Spinal cord (tissue), 10 donors: Measurements from ENCODE around the gene HPGDS. TPM values are rescaled to one million over a fixed set of nuclear protein-coding genes. Genes with fewer than 3 reads are reported as not detected.
"Not testable (repeated sequence)": the region's sequence is repeated elsewhere in the genome, so short reads cannot be mapped to it uniquely, and the experiment has no call there.

ENCODE experiments used
- DNase-seq, 6 donors: peaks; one replicate each; pipeline versions ENCODE4 v3.0.0 to v3.0.0-alpha.2; 2013 to 2015; ENCODE audit warnings: low spot score in 6 of 6, low read depth in 4 of 6
- H3K27ac ChIP-seq: one replicate; pipeline ENCODE4 v1.5.1; 2013; ENCODE audit warnings: low read depth, low read length, control low read depth
- H3K27me3 ChIP-seq: one replicate; pipeline ENCODE4 v1.6.1; 2013; ENCODE audit warnings: low read length; ENCODE audit not compliant: control insufficient read depth, insufficient read depth
- H3K36me3 ChIP-seq: one replicate; pipeline ENCODE4 v1.6.1; 2013; ENCODE audit warnings: low read length; ENCODE audit not compliant: control insufficient read depth, insufficient read depth
- H3K4me1 ChIP-seq: one replicate; pipeline ENCODE4 v1.6.1; 2013; ENCODE audit warnings: low read length; ENCODE audit not compliant: control insufficient read depth, insufficient read depth
- H3K4me3 ChIP-seq: one replicate; pipeline ENCODE4 v1.5.1; 2013; ENCODE audit warnings: low read depth, low read length, control low read depth
- H3K9me3 ChIP-seq: one replicate; pipeline ENCODE4 v1.6.1; 2013; ENCODE audit warnings: low read length; ENCODE audit not compliant: control insufficient read depth, insufficient read depth
- WGBS: methylation state at CpG from one replicate; pipeline ENCODE4 v1.1.5; 2013; ENCODE audit warnings: missing lambda C conversion rate; ENCODE audit not compliant: insufficient coverage; 5-methylcytosine and 5-hydroxymethylcytosine counted together
- polyA plus RNA-seq, 2 donors: library from polyadenylated mRNA; unstranded; fragments of 120-200 nt; gene quantifications; one replicate each; pipeline ENCODE4 v1.2.1, GENCODE V29; 2013; ENCODE audit not compliant: insufficient read length in 2 of 2
- total RNA-seq, 2 donors: library from RNA; depleted of rRNA in 1 of 2; stranded (reverse); fragments of 120-200 nt in 1 of 2; fragments of >200 nt in 1 of 2; gene quantifications; one replicate each; pipeline versions ENCODE4 v1.2.3 to v1.2.4, GENCODE V29; 2013 to 2014
- donor health status: healthy.

The HPGDS gene
- total and polyA plus RNA-seq, 4 donors: 6.9 to 9.2 (median 7.0) TPM

- no CpG with 5 or more reads among the region's 1 CpG for WGBS
- H3K27me3 ChIP-seq: no peaks in the 10 kb centered on the region
- H3K36me3 ChIP-seq: no peaks in the 10 kb centered on the region
- no peak overlapping the region for H3K27ac ChIP-seq
- H3K9me3 ChIP-seq: no peaks in the 10 kb centered on the region
- no peak for DNase-seq
- no peaks in the 10 kb centered on the region for H3K4me1 ChIP-seq
- no peak overlapping the region for H3K4me3 ChIP-seq
Measured at GRCh38 chr4:94349193-94349592, 6.6 kb upstream of the HPGDS start.

GRCh38 chr4:94348666-94349065 is 6.0 kb upstream of the HPGDS start:
- no peaks in the 10 kb centered on the region for H3K36me3 ChIP-seq
- H3K9me3 ChIP-seq: no peaks in the 10 kb centered on the region
- H3K4me1 ChIP-seq: no peaks in the 10 kb centered on the region
- no CpG with 5 or more reads among the region's 3 CpGs for WGBS
- no peak for DNase-seq
- H3K4me3 ChIP-seq: no peak overlapping the region
- no peaks in the 10 kb centered on the region for H3K27me3 ChIP-seq
- no peak overlapping the region for H3K27ac ChIP-seq

DNA sequence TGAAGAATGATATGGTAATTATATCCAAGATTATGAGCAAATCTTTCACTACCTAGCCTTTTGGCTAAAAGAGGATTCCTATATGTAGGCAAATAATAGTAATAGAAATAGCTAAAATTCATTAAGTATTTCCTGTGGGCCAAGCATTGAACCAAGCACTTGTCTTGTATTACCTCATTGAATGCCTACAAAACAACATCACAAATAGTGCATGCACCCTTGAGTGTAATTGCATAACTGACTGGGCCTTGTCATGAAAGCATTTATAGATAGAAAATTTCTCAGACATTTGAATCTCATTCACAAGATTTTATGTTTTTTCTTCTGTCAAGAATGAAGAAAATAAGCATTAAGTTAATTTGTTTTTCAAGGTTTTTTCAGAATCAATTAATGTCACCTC is 3.9 kb upstream of the HPGDS start:
- H3K9me3 ChIP-seq: no peaks in the 10 kb centered on the region
- no peak overlapping the region for H3K4me3 ChIP-seq
- DNase-seq: no peak
- H3K36me3 ChIP-seq: no peaks in the 10 kb centered on the region
- no peaks in the 10 kb centered on the region for H3K27me3 ChIP-seq
- no peaks in the 10 kb centered on the region for H3K4me1 ChIP-seq
- no peak overlapping the region for H3K27ac ChIP-seq

DNA sequence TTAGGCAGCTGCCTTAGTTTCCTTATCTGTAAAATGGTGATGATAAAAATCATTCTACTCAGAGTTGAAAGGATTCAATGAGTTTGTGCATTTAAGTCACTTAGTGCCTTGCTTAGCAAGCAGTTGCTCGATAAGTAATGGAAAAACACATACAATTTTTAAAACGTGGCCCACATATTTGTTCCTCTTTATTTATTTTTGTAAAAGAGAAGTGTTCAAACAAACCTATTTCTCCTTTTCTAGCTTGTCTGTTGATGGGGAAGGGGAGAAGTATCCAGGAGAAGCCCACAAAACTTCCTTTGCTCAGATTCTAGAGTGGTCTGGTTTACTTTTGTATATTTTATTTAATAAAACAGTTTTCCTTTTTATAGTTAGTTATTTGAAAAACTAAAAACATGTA is 3.3 kb upstream of the HPGDS start:
- WGBS: no CpG with 5 or more reads among the region's 2 CpGs
- Histone ChIP-seq H3K9me3 (no peaks in the 10 kb centered on the region), H3K27ac (no peak overlapping the region), H3K27me3 (no peaks in the 10 kb centered on the region), H3K36me3 (no peaks in the 10 kb centered on the region), H3K4me1 (no peaks in the 10 kb centered on the region), H3K4me3 (no peak overlapping the region)
- DNase-seq: no peak

DNA sequence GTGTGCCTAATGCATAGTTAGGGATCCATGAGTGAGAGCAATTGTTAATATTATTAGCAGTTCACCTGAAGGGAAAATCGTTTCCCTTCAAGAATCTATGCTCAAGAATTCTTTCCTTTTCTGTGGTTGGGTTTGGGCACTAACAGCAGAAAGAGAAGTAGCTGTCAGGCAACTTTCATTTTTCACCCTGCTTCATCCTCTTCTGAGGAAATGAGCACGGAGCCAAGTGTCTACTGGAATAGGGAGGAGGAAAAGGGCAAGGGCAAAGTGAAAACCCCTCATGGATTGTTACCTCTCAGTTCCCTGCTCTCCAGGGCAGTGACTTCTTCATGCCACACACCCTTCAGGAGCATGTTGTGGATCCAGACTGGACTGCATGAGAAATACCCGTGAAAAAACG is 2.6 kb upstream of the HPGDS start:
- no peaks in the 10 kb centered on the region for H3K9me3 ChIP-seq
- no CpG with 5 or more reads among the region's 4 CpGs for WGBS
- H3K36me3 ChIP-seq: no peaks in the 10 kb centered on the region
- H3K4me3 ChIP-seq: no peak overlapping the region
- H3K27ac ChIP-seq: no peak overlapping the region
- no peak for DNase-seq
- no peaks in the 10 kb centered on the region for H3K4me1 ChIP-seq
- H3K27me3 ChIP-seq: no peaks in the 10 kb centered on the region

GRCh38 chr4:94344457-94344856 is 1.8 kb upstream of the HPGDS start:
- H3K27ac ChIP-seq: no peak overlapping the region
- no peak for DNase-seq
- no peaks in the 10 kb centered on the region for H3K9me3 ChIP-seq
- no peaks in the 10 kb centered on the region for H3K4me1 ChIP-seq
- H3K36me3 ChIP-seq: no peaks in the 10 kb centered on the region
- WGBS: 80% methylated on average over 5 of the region's 5 CpGs
- no peaks in the 10 kb centered on the region for H3K27me3 ChIP-seq
- H3K4me3 ChIP-seq: no peak overlapping the region

DNA sequence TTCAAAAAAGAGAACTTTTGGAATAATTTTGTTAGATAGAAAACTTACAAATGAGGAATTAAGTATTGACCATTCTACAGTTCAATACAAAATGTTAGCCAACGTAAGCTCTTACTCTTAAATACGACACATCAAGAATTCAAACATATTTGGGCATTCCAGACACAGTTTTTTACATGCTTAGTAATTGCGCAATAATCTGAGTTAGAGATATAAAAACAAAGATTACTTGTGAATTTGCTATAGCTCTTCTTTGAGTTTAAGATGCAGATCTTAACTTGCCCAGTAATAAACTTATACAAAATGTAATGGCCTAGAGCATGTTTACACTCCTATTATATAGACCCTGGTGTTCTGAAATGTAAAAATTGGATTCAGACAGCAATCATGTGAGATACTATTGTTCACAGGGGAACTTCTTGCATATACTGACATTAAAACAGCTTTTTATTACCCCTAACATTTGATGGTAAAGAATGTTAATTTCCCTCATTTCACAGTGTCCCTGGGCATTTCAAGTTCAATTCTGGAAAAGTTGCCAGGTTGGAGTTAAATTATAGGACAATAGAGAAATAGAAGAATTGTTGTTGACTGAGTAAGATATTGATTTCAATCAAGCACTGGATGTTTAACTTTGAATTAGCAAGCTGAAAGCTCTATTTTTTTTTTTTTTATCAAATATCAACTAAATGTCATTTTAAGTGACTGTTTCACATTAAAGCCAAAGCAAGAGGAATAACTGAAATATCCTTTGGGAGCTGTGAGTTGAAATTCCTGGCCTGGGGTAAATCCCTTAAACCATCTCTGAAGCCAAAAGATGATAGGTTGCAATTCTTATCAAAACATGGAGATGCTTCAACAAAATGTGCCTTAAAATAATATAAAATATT is 910 bp downstream of the HPGDS start:
- Histone ChIP-seq H3K36me3 (no peaks in the 10 kb centered on the region), H3K27me3 (no peaks in the 10 kb centered on the region), H3K4me1 (no peaks in the 10 kb centered on the region), H3K4me3 (no peak overlapping the region), H3K27ac (no peak overlapping the region), H3K9me3 (no peaks in the 10 kb centered on the region)
- peak in 1 of 6 donors; percentile 12 for DNase-seq
- no CpG with 5 or more reads among the region's 3 CpGs for WGBS

DNA sequence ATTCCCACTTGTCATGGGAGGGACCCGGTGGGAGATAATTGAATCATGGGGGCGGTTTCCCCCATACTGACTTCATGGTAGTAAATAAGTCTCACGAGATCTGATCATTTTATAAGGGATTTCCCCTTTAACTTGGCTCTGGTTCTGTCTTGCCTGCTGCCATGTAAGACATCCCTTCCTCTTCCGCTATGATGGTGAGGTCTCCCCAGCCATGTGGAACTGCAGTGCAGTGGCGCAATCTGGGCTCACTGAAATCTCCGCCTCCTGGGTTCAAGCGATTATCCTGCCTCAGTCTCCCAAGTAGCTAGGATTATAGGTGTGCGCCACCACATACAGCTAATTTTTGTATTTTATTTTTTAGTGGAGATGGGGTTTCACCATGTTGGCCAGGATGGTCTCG is 2.9 kb downstream of the HPGDS start:
- Histone ChIP-seq H3K27ac (no peak overlapping the region), H3K4me1 (no peaks in the 10 kb centered on the region), H3K36me3 (no peaks in the 10 kb centered on the region), H3K9me3 (no peaks in the 10 kb centered on the region), H3K27me3 (no peaks in the 10 kb centered on the region), H3K4me3 (no peak overlapping the region)
- 90% methylated on average over 2 of the region's 9 CpGs for WGBS
- DNase-seq: no peak

GRCh38 chr4:94338681-94339351 is 3.8 kb downstream of the HPGDS start:
- DNase-seq: no peak
- H3K4me3 ChIP-seq: no peak overlapping the region
- WGBS: 100% methylated on average over 2 of the region's 4 CpGs
- no peaks in the 10 kb centered on the region for H3K27me3 ChIP-seq
- H3K9me3 ChIP-seq: no peaks in the 10 kb centered on the region
- no peaks in the 10 kb centered on the region for H3K4me1 ChIP-seq
- H3K36me3 ChIP-seq: no peaks in the 10 kb centered on the region
- H3K27ac ChIP-seq: no peak overlapping the region

DNA sequence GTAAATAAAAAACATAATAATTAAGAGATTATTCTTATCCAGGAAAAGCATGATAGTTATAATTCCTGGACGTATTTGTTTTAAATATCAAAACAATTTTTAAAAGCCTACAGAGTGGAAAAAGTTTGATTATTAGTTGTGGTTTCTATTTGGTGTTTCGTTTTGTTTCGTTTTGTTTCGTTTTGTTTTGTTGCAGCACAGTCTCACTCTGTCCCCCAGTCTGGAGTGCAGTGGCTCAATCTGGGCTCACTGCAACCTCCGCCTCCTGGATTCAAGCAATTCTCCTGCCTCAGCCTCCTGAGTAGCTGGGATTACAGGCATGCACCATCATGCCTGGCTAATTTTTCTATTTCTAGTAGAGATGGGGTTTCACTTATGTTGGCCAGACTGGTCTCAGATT is 5.8 kb downstream of the HPGDS start:
- H3K4me3 ChIP-seq, DNase-seq, H3K36me3 ChIP-seq, H3K9me3 ChIP-seq, H3K4me1 ChIP-seq, H3K27me3 ChIP-seq, H3K27ac ChIP-seq: not testable (repeated sequence)
- WGBS: 95% methylated on average over 4 of the region's 5 CpGs
